ENCODE data around the gene EPB41L5.
A peak's percentile ranks its signal among the peaks of the same experiment; 100 is the strongest.

The EPB41L5 gene

GRCh38 chr2:120204022-120204405 is 191.1 kb downstream of the EPB41L5 start:
- no peak for DNase-seq

GRCh38 chr2:120204417-120204816 is 191.5 kb downstream of the EPB41L5 start:
- no peak for DNase-seq

- no peak for DNase-seq
These were observed 192.2 kb downstream of the EPB41L5 start for GRCh38 chr2:120204945-120205670.

GRCh38 chr2:120206022-120206581 is 193.2 kb downstream of the EPB41L5 start:
- no peak for DNase-seq

- DNase-seq: no peak
These were observed 195.8 kb downstream of the EPB41L5 start for GRCh38 chr2:120208381-120209353.

GRCh38 chr2:120209427-120210269 is 196.8 kb downstream of the EPB41L5 start:
- DNase-seq: no peak

- DNase-seq: no peak
These were observed 197.4 kb downstream of the EPB41L5 start for GRCh38 chr2:120210270-120210693.

- DNase-seq: no peak
These were observed 205.3 kb downstream of the EPB41L5 start for GRCh38 chr2:120218181-120218580.

GRCh38 chr2:120219291-120219690 is 206.4 kb downstream of the EPB41L5 start:
- DNase-seq: no peak

- DNase-seq: no peak
These were observed 206.9 kb downstream of the EPB41L5 start for GRCh38 chr2:120219766-120220165.

GRCh38 chr2:120220756-120221155 is 207.9 kb downstream of the EPB41L5 start:
- DNase-seq: no peak

GRCh38 chr2:120221616-120222015 is 208.7 kb downstream of the EPB41L5 start:
- no peak for DNase-seq

- no peak for DNase-seq
These were observed 209.5 kb downstream of the EPB41L5 start for GRCh38 chr2:120222186-120223033.

GRCh38 chr2:120223034-120223912 is 210.4 kb downstream of the EPB41L5 start, which contains the start of gene TMEM185B:
TMEM185B (minus strand) TSS chr2:120223400; CDS start chr2:120222976, 424 bp downstream.
- peak; percentile 89 for DNase-seq

- DNase-seq: no peak
These were observed 211.4 kb downstream of the EPB41L5 start for GRCh38 chr2:120224256-120224655.

GRCh38 chr2:120224735-120225548 is 212.1 kb downstream of the EPB41L5 start:
- DNase-seq: no peak

- no peak for DNase-seq
These were observed 212.7 kb downstream of the EPB41L5 start for GRCh38 chr2:120225549-120226065.

- no peak for DNase-seq
These were observed 213.4 kb downstream of the EPB41L5 start for GRCh38 chr2:120226316-120226715.
